HG03175 (cell line): ENCODE results near the gene CNTN5.

ENCODE experiments used
- ATAC-seq: cut with Tn5 transposase; IDR thresholded peaks from one replicate; pipeline ENCODE4 v1.9.1; 2021; ENCODE audit warnings: mild to moderate bottlenecking, moderate library complexity; ENCODE audit not compliant: unreplicated experiment

Gene CNTN5

GRCh38 chr11:99371257-99371656, 350.5 kb downstream of the CNTN5 start:
- no peak for ATAC-seq

GRCh38 chr11:99376463-99376862, 355.7 kb downstream of the CNTN5 start:
- no peak for ATAC-seq

- no peak for ATAC-seq
Measured at GRCh38 chr11:99383648-99384245, 363.0 kb downstream of the CNTN5 start.

- no peak for ATAC-seq
Measured at GRCh38 chr11:99391245-99391644, 370.5 kb downstream of the CNTN5 start.

- no peak for ATAC-seq
Measured at GRCh38 chr11:99406345-99406744, 385.6 kb downstream of the CNTN5 start.

- no peak for ATAC-seq
Measured at GRCh38 chr11:99410636-99411035, 389.9 kb downstream of the CNTN5 start.

- no peak for ATAC-seq
Measured at GRCh38 chr11:99418927-99419720, 398.4 kb downstream of the CNTN5 start.

GRCh38 chr11:99419991-99420390, 399.2 kb downstream of the CNTN5 start:
- ATAC-seq: no peak

- no peak for ATAC-seq
Measured at GRCh38 chr11:99422581-99423427, 402.1 kb downstream of the CNTN5 start.

GRCh38 chr11:99423428-99423983, 402.8 kb downstream of the CNTN5 start:
- no peak for ATAC-seq

- no peak for ATAC-seq
Measured at GRCh38 chr11:99424313-99425084, 403.8 kb downstream of the CNTN5 start.

GRCh38 chr11:99425596-99425995, 404.8 kb downstream of the CNTN5 start:
- no peak for ATAC-seq

- ATAC-seq: peak; percentile 74
Measured at GRCh38 chr11:99432677-99433076, 411.9 kb downstream of the CNTN5 start.

- ATAC-seq: no peak
Measured at GRCh38 chr11:99443276-99443675, 422.5 kb downstream of the CNTN5 start.

- ATAC-seq: no peak
Measured at GRCh38 chr11:99446400-99446799, 425.7 kb downstream of the CNTN5 start.

GRCh38 chr11:99449345-99449744, 428.6 kb downstream of the CNTN5 start:
- no peak for ATAC-seq

GRCh38 chr11:99452075-99452474, 431.3 kb downstream of the CNTN5 start:
- no peak for ATAC-seq

GRCh38 chr11:99461913-99462312, 441.2 kb downstream of the CNTN5 start:
- ATAC-seq: no peak

GRCh38 chr11:99464985-99465384, 444.2 kb downstream of the CNTN5 start:
- ATAC-seq: no peak

- no peak for ATAC-seq
Measured at GRCh38 chr11:99489581-99489980, 468.8 kb downstream of the CNTN5 start.

GRCh38 chr11:99494065-99494464, 473.3 kb downstream of the CNTN5 start:
- ATAC-seq: no peak
